Keratinocyte (primary cell): ENCODE results near the gene OR8B12. TPM values are rescaled to one million over a fixed set of nuclear protein-coding genes. Genes with fewer than 3 reads are reported as not detected.

Experiments
- DNase-seq: peaks from one replicate; pipeline ENCODE4 v3.0.0-alpha.2; 2011; ENCODE audit warnings: low read depth, missing footprints, low spot score
- FAIRE-seq: peaks from 2 replicates; lab custom pipeline; 2011; peaks lifted over from hg19 to GRCh38; lab: Jason Lieb, UNC
- H2AFZ ChIP-seq: 2 replicates; pipeline ENCODE4 v1.6.0; 2012; ENCODE audit warnings: low read length, control low read depth, inconsistent platforms; ENCODE audit not compliant: control insufficient read depth
- H3K27ac ChIP-seq: 2 replicates; pipeline ENCODE4 v1.5.1; 2011; ENCODE audit warnings: low read length; ENCODE audit not compliant: control insufficient read depth, insufficient read depth
- H3K27me3 ChIP-seq: 3 replicates; pipeline ENCODE4 v1.6.0; 2011; ENCODE audit warnings: low read length; ENCODE audit not compliant: control insufficient read depth, insufficient read depth; ENCODE audit errors: extremely low read depth
- H3K36me3 ChIP-seq, 2 experiments: 2 replicates in 1 of 2; 3 replicates in 1 of 2; pipeline ENCODE4 v1.5.1; 2011; ENCODE audit warnings: low read length in 2 of 2, mild to moderate bottlenecking in 1 of 2; ENCODE audit not compliant: control insufficient read depth in 2 of 2, insufficient read depth in 2 of 2; ENCODE audit errors: extremely low read depth in 1 of 2
- H3K4me1 ChIP-seq: 3 replicates; pipeline ENCODE4 v1.5.1; 2011; ENCODE audit warnings: low read length; ENCODE audit not compliant: control insufficient read depth, insufficient read depth; ENCODE audit errors: extremely low read depth
- H3K4me2 ChIP-seq: 3 replicates; pipeline ENCODE4 v1.6.0; 2011; ENCODE audit warnings: low read depth, low read length; ENCODE audit not compliant: control insufficient read depth, insufficient read depth; ENCODE audit errors: extremely low read depth
- H3K4me3 ChIP-seq, 3 experiments: fragments of 200-600 bp in 1 of 3; sonication (generic) in 1 of 3; 2 replicates in 2 of 3; 3 replicates in 1 of 3; pipeline ENCODE4 v1.5.1; 2011 to 2016; ENCODE audit warnings: low read length in 3 of 3, mild to moderate bottlenecking in 3 of 3, control low read depth in 2 of 3, inconsistent platforms in 1 of 3, low read depth in 1 of 3, mixed read lengths in 1 of 3, mixed run types in 1 of 3, moderate library complexity in 1 of 3; ENCODE audit not compliant: control insufficient read depth in 2 of 3, insufficient read depth in 2 of 3; ENCODE audit errors: extremely low read depth in 1 of 3
- H3K79me2 ChIP-seq: 2 replicates; pipeline ENCODE4 v1.6.0; 2012; ENCODE audit warnings: low read length; ENCODE audit not compliant: control insufficient read depth, insufficient read depth
- H3K9ac ChIP-seq: 3 replicates; pipeline ENCODE4 v1.6.0; 2011; ENCODE audit warnings: low read length; ENCODE audit not compliant: control insufficient read depth, insufficient read depth; ENCODE audit errors: extremely low read depth
- H3K9me1 ChIP-seq: 3 replicates; pipeline ENCODE4 v1.6.0; 2011; ENCODE audit warnings: low read length; ENCODE audit not compliant: control insufficient read depth, insufficient read depth; ENCODE audit errors: extremely low read depth
- H3K9me3 ChIP-seq: 2 replicates; pipeline ENCODE4 v1.5.1; 2012; ENCODE audit warnings: low read depth, low read length; ENCODE audit not compliant: control insufficient read depth
- H4K20me1 ChIP-seq: 3 replicates; pipeline ENCODE4 v1.6.0; 2011; ENCODE audit warnings: low read length; ENCODE audit not compliant: control insufficient read depth, insufficient read depth; ENCODE audit errors: extremely low read depth
- EZH2 ChIP-seq: IDR thresholded peaks from one replicate; pipeline ENCODE4 v1.6.1; 2012; ENCODE audit warnings: inconsistent platforms, mild to moderate bottlenecking, low read length, moderate library complexity
- dilution Hi-C: fragments of 300-500 bp; cut with MboI; formaldehyde crosslinking; loops from one replicate; pipeline ENCODE4 v1.7.0; 2020; ENCODE audit warnings: low sequenced_read_pairs; ENCODE audit not compliant: extremely low pct_ligation_motif_present
- polyA plus RNA-seq, 5 experiments: library from polyadenylated mRNA; depleted of rRNA in 3 of 5; stranded (reverse) in 3 of 5; stranded (forward) in 1 of 5; unstranded in 1 of 5; fragments of >200 nt; gene quantifications; 1 replicate in 1 of 5; 2 replicates in 3 of 5; 3 replicates in 1 of 5; pipeline versions ENCODE4 v1.2.1 to v1.2.3, GENCODE V29; 2011 to 2012; ENCODE audit warnings: missing spikeins in 2 of 5, low read depth in 1 of 5, low replicate concordance in 1 of 5
- TF ChIP-seq, protein P1 (sequence below), 3 experiments: IDR thresholded peaks in 1 of 3; conservative IDR thresholded peaks in 1 of 3; optimal IDR thresholded peaks in 1 of 3; 2 replicates in 2 of 3; 3 replicates in 1 of 3; pipeline versions ENCODE3 to v1.5.1; 2011; ENCODE audit warnings: low read length in 3 of 3, mild to moderate bottlenecking in 3 of 3, moderate library complexity in 2 of 3, control low read depth in 1 of 3, inconsistent platforms in 1 of 3; ENCODE audit not compliant: insufficient read depth in 2 of 3; ENCODE audit errors: extremely low read depth in 1 of 3

Gene OR8B12
- polyA plus RNA-seq, 1 donor (not counting 4 experiments of a cell fraction or from before 2014, with no cell fraction given), result not detected

DNA sequence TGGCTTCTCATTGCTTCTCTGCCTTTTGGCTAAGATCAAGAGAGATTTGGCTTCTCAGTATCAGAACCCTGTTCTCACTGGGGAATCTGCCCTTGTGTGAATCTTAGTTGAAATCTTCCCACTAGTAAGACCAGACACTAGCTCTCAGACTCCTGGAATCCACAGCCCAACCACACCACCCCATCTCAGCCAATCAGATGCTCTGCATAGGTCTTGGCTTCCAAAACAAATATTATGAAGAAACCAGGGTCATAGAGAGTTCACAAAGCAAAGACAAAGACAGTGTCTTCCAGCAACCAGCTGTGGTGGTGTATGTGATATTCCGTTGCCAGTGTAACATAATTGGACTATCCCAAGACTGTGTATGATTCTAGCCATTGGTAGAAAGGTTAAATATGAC lies 5.4 kb downstream of the OR8B12 start:
- H3K9ac ChIP-seq, result no peak overlapping the region
- no peaks in the 10 kb centered on the region for H4K20me1 ChIP-seq
- H3K27me3 ChIP-seq, result no peaks in the 10 kb centered on the region
- no peak overlapping the region for H3K4me3 ChIP-seq
- no peak for DNase-seq
- TF ChIP-seq, protein P1, sequence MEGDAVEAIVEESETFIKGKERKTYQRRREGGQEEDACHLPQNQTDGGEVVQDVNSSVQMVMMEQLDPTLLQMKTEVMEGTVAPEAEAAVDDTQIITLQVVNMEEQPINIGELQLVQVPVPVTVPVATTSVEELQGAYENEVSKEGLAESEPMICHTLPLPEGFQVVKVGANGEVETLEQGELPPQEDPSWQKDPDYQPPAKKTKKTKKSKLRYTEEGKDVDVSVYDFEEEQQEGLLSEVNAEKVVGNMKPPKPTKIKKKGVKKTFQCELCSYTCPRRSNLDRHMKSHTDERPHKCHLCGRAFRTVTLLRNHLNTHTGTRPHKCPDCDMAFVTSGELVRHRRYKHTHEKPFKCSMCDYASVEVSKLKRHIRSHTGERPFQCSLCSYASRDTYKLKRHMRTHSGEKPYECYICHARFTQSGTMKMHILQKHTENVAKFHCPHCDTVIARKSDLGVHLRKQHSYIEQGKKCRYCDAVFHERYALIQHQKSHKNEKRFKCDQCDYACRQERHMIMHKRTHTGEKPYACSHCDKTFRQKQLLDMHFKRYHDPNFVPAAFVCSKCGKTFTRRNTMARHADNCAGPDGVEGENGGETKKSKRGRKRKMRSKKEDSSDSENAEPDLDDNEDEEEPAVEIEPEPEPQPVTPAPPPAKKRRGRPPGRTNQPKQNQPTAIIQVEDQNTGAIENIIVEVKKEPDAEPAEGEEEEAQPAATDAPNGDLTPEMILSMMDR (optimal IDR thresholded peaks at IDR 0.05 in 1 of 3, IDR thresholded peaks at IDR 0.05 in 1 of 3, conservative IDR thresholded peaks at IDR 0.05 in 1 of 3; ENCODE audit: extremely low read depth in 1 of 3, insufficient read depth in 2 of 3, low read length in 3 of 3), result no peak
- no peak for TF ChIP-seq EZH2
- H3K36me3 ChIP-seq, result no peaks in the 10 kb centered on the region
- H3K9me1 ChIP-seq, result no peaks in the 10 kb centered on the region
- no peaks in the 10 kb centered on the region for H3K4me1 ChIP-seq
- H3K4me2 ChIP-seq, result no peak overlapping the region
- H3K9me3 ChIP-seq, result no peaks in the 10 kb centered on the region
- H3K27ac ChIP-seq, result no peak overlapping the region
- dilution Hi-C loops, result no loop called here
- H2AFZ ChIP-seq, result no peak overlapping the region
- no peaks in the 10 kb centered on the region for H3K79me2 ChIP-seq
- FAIRE-seq, result no peak

- Histone ChIP-seq H4K20me1 (no peaks in the 10 kb centered on the region), H3K4me2 (no peak overlapping the region), H2AFZ (no peak overlapping the region), H3K27ac (no peak overlapping the region), H3K9me3 (no peaks in the 10 kb centered on the region), H3K79me2 (no peaks in the 10 kb centered on the region), H3K4me1 (no peaks in the 10 kb centered on the region), H3K9me1 (no peaks in the 10 kb centered on the region), H3K4me3 (no peak overlapping the region), H3K27me3 (no peaks in the 10 kb centered on the region), H3K9ac (no peak overlapping the region), H3K36me3 (no peaks in the 10 kb centered on the region)
- FAIRE-seq (no peak), DNase-seq (no peak)
- TF ChIP-seq, protein P1 (optimal IDR thresholded peaks at IDR 0.05 in 1 of 3, IDR thresholded peaks at IDR 0.05 in 1 of 3, conservative IDR thresholded peaks at IDR 0.05 in 1 of 3; ENCODE audit: extremely low read depth in 1 of 3, insufficient read depth in 2 of 3, low read length in 3 of 3), result peak in 2 of 3 experiments; percentile 1 to 24
- TF ChIP-seq EZH2, result no peak
- dilution Hi-C loops, result no loop called here
Observed at GRCh38 chr11:124536520-124536919, 6.9 kb downstream of the OR8B12 start.
